ENCODE measurements around the gene PNMA6E.

The PNMA6E gene

GRCh38 chrX:153434801-153435200, 33.7 kb upstream of the PNMA6E start:
- no peak for DNase-seq

GRCh38 chrX:153433781-153434285, 32.7 kb upstream of the PNMA6E start:
- DNase-seq: no peak

- DNase-seq: no peak
Observed at GRCh38 chrX:153433161-153433680, 32.1 kb upstream of the PNMA6E start.

- no peak for DNase-seq
Observed at GRCh38 chrX:153430796-153431195, 29.6 kb upstream of the PNMA6E start.

- no peak for DNase-seq
Observed at GRCh38 chrX:153426204-153426603, 25.1 kb upstream of the PNMA6E start.

GRCh38 chrX:153423652-153424051, 22.5 kb upstream of the PNMA6E start:
- DNase-seq: no peak

GRCh38 chrX:153421856-153422255, 20.7 kb upstream of the PNMA6E start:
- no peak for DNase-seq

GRCh38 chrX:153420851-153421599, 19.9 kb upstream of the PNMA6E start:
- DNase-seq: no peak

GRCh38 chrX:153417637-153418036, 16.5 kb upstream of the PNMA6E start:
- no peak for DNase-seq

- DNase-seq: peak; percentile 41
Observed at GRCh38 chrX:153416781-153417450, 15.8 kb upstream of the PNMA6E start.

GRCh38 chrX:153414856-153415510, 13.8 kb upstream of the PNMA6E start:
- no peak for DNase-seq

- no peak for DNase-seq
Observed at GRCh38 chrX:153413731-153414130, 12.6 kb upstream of the PNMA6E start.

- DNase-seq: peak; percentile 1
Observed at GRCh38 chrX:153412746-153413720, 11.9 kb upstream of the PNMA6E start.

GRCh38 chrX:153411988-153412574, 10.9 kb upstream of the PNMA6E start:
- peak; percentile 60 for DNase-seq

- peak; percentile 60 for DNase-seq
Observed at GRCh38 chrX:153411255-153411987, 10.3 kb upstream of the PNMA6E start, which contains the start of gene ZFP92. ZFP92 (plus strand) TSS chrX:153411472; CDS start chrX:153418323, 6,851 bp downstream.

- no peak for DNase-seq
Observed at GRCh38 chrX:153410888-153411254, 9.7 kb upstream of the PNMA6E start.

GRCh38 chrX:153410373-153410772, 9.2 kb upstream of the PNMA6E start:
- no peak for DNase-seq

- no peak for DNase-seq
Observed at GRCh38 chrX:153409414-153410101, 8.4 kb upstream of the PNMA6E start.

- no peak for DNase-seq
Observed at GRCh38 chrX:153408871-153409351, 7.8 kb upstream of the PNMA6E start.

GRCh38 chrX:153408221-153408721, 7.1 kb upstream of the PNMA6E start:
- no peak for DNase-seq
